KMS-11 (cell line): ENCODE measurements around the gene APOO.

ENCODE experiments used
- H2AFZ ChIP-seq: fragments of 200-600 bp; sonication (generic); 2 replicates; pipeline ENCODE4 v1.6.1; 2016; ENCODE audit warnings: antibody characterized with exemption, mixed run types, low read depth
- H3K27ac ChIP-seq: fragments of 200-600 bp; sonication (generic); 2 replicates; pipeline ENCODE4 v1.6.1; 2016; ENCODE audit warnings: mild to moderate bottlenecking, mixed run types
- H3K27me3 ChIP-seq: fragments of 200-600 bp; sonication (generic); 2 replicates; pipeline ENCODE4 v1.6.1; 2017; ENCODE audit warnings: mild to moderate bottlenecking, low read depth, mixed run types, moderate library complexity; ENCODE audit not compliant: insufficient read depth
- H3K36me3 ChIP-seq: fragments of 200-600 bp; sonication (generic); 2 replicates; pipeline ENCODE4 v1.6.1; 2017; ENCODE audit warnings: mild to moderate bottlenecking, mixed run types; ENCODE audit not compliant: insufficient read depth
- H3K4me1 ChIP-seq: fragments of 200-600 bp; sonication (generic); 2 replicates; pipeline ENCODE4 v1.6.1; 2016; ENCODE audit warnings: mild to moderate bottlenecking, low read depth, mixed run types; ENCODE audit not compliant: poor library complexity, severe bottlenecking
- H3K4me2 ChIP-seq: fragments of 200-600 bp; sonication (generic); 2 replicates; pipeline ENCODE4 v1.7.0; 2016; ENCODE audit warnings: mild to moderate bottlenecking, mixed run types
- H3K4me3 ChIP-seq: fragments of 200-600 bp; sonication (generic); IDR thresholded peaks from 2 replicates; pipeline ENCODE4 v1.6.1; 2017; ENCODE audit warnings: low read depth, low read length, mixed read lengths; ENCODE audit not compliant: insufficient read depth
- H3K79me2 ChIP-seq: fragments of 200-600 bp; sonication (generic); 2 replicates; pipeline ENCODE4 v1.6.1; 2016; ENCODE audit warnings: low read depth, mixed run types; ENCODE audit not compliant: insufficient read depth
- H3K9ac ChIP-seq: fragments of 200-600 bp; sonication (generic); 2 replicates; pipeline ENCODE4 v1.6.1; 2016; ENCODE audit warnings: mild to moderate bottlenecking, mixed run types
- H4K20me1 ChIP-seq: fragments of 200-600 bp; sonication (generic); 2 replicates; pipeline ENCODE4 v1.6.1; 2016; ENCODE audit warnings: mild to moderate bottlenecking, mixed run types; ENCODE audit not compliant: insufficient read depth
- TF ChIP-seq, protein P1 (sequence below): fragments of 200-600 bp; sonication (generic); conservative IDR thresholded peaks from 2 replicates; pipeline ENCODE4 v1.6.1; 2017; ENCODE audit warnings: low read depth, mild to moderate bottlenecking, antibody characterized with exemption, low read length, moderate library complexity, mixed read lengths

APOO gene

DNA sequence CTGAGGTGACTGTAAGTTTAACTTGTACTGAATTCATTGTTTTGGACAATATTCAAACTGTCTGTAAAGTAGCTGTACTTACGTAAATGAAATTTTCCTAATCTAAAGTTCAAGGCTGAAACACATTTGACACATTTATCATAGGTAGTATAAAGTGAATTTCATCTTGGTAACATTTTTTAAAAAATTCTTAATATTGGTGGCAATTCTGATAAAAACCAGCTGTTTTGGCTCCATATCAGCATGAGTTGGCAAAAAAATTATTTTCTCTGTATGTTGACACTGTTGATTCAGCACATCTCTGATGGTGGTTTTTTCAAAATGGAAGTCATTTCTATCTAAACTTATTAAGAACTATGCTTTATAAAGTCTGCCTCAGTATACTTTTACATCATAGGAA lies 31.0 kb upstream of the APOO start:
- no peaks in the 10 kb centered on the region for H3K4me1 ChIP-seq
- H3K27ac ChIP-seq: no peak overlapping the region
- no peak overlapping the region for H3K4me2 ChIP-seq
- H2AFZ ChIP-seq: no peak overlapping the region
- H3K79me2 ChIP-seq: no peaks in the 10 kb centered on the region
- TF ChIP-seq, protein P1, sequence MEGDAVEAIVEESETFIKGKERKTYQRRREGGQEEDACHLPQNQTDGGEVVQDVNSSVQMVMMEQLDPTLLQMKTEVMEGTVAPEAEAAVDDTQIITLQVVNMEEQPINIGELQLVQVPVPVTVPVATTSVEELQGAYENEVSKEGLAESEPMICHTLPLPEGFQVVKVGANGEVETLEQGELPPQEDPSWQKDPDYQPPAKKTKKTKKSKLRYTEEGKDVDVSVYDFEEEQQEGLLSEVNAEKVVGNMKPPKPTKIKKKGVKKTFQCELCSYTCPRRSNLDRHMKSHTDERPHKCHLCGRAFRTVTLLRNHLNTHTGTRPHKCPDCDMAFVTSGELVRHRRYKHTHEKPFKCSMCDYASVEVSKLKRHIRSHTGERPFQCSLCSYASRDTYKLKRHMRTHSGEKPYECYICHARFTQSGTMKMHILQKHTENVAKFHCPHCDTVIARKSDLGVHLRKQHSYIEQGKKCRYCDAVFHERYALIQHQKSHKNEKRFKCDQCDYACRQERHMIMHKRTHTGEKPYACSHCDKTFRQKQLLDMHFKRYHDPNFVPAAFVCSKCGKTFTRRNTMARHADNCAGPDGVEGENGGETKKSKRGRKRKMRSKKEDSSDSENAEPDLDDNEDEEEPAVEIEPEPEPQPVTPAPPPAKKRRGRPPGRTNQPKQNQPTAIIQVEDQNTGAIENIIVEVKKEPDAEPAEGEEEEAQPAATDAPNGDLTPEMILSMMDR: no peak
- no peak overlapping the region for H3K4me3 ChIP-seq
- H3K27me3 ChIP-seq: no peaks in the 10 kb centered on the region
- H4K20me1 ChIP-seq: no peaks in the 10 kb centered on the region
- H3K36me3 ChIP-seq: no peaks in the 10 kb centered on the region
- no peak overlapping the region for H3K9ac ChIP-seq

- no peak overlapping the region for H3K4me2 ChIP-seq
- no peaks in the 10 kb centered on the region for H3K4me1 ChIP-seq
- no peaks in the 10 kb centered on the region for H3K79me2 ChIP-seq
- H3K36me3 ChIP-seq: no peaks in the 10 kb centered on the region
- H4K20me1 ChIP-seq: no peaks in the 10 kb centered on the region
- no peak overlapping the region for H3K4me3 ChIP-seq
- no peaks in the 10 kb centered on the region for H3K27me3 ChIP-seq
- TF ChIP-seq, protein P1: no peak
- H3K27ac ChIP-seq: no peak overlapping the region
- no peak overlapping the region for H3K9ac ChIP-seq
- H2AFZ ChIP-seq: no peak overlapping the region
Measured at GRCh38 chrX:23937100-23937499, 29.4 kb upstream of the APOO start.

- Histone ChIP-seq H3K4me2 (no peak overlapping the region), H3K36me3 (no peaks in the 10 kb centered on the region), H3K79me2 (no peaks in the 10 kb centered on the region), H3K27ac (no peak overlapping the region), H3K4me3 (no peak overlapping the region), H4K20me1 (no peaks in the 10 kb centered on the region), H3K9ac (no peak overlapping the region), H2AFZ (no peak overlapping the region), H3K27me3 (no peaks in the 10 kb centered on the region), H3K4me1 (no peaks in the 10 kb centered on the region)
- TF ChIP-seq, protein P1: no peak
Measured at GRCh38 chrX:23936180-23936579, 28.4 kb upstream of the APOO start.

GRCh38 chrX:23935106-23935505 lies 27.4 kb upstream of the APOO start:
- H2AFZ ChIP-seq: no peak overlapping the region
- H3K27me3 ChIP-seq: no peaks in the 10 kb centered on the region
- TF ChIP-seq, protein P1: no peak
- H3K36me3 ChIP-seq: no peaks in the 10 kb centered on the region
- no peaks in the 10 kb centered on the region for H3K79me2 ChIP-seq
- no peaks in the 10 kb centered on the region for H4K20me1 ChIP-seq
- H3K27ac ChIP-seq: no peak overlapping the region
- no peak overlapping the region for H3K4me3 ChIP-seq
- H3K4me1 ChIP-seq: no peaks in the 10 kb centered on the region
- H3K4me2 ChIP-seq: no peak overlapping the region
- H3K9ac ChIP-seq: no peak overlapping the region
